Panc1 (cell line): ENCODE results near the gene PTPRK. TPM values are rescaled to one million over a fixed set of nuclear protein-coding genes. Genes with fewer than 3 reads are reported as not detected.

Experiments used
- ATAC-seq: fragments of 200-7000 bp; cut with Tn5 transposase; 2 replicates; pipeline ENCODE4 v1.9.1; 2020; ENCODE audit warnings: mild to moderate bottlenecking, moderate library complexity
- BruUV-seq: library from RNA; stranded (reverse); fragments of 400-500 nt; replicated peaks from 2 replicates; lab custom pipeline; 2021; lab: Mats Ljungman, UMichigan
- CTCF ChIA-PET: fragments of 300-600 bp; sonication (Branson Sonifier 250); formaldehyde crosslinking; loops from one replicate; lab custom pipeline; 2022; ENCODE audit warnings: antibody characterized with exemption; lab: Charles Lee
- POLR2A ChIA-PET: fragments of 300-600 bp; sonication (Branson Sonifier 250); formaldehyde crosslinking; loops from one replicate; lab custom pipeline; 2022; ENCODE audit warnings: antibody characterized with exemption; lab: Charles Lee
- DNase-seq: peaks from one replicate; pipeline ENCODE4 v3.0.0-alpha.2; 2010; ENCODE audit warnings: low read depth, low spot score
- H3K27ac ChIP-seq: 2 replicates; pipeline ENCODE4 v1.5.1; 2011; ENCODE audit warnings: mild to moderate bottlenecking, low read length, inconsistent platforms
- H3K27me3 ChIP-seq: fragments of 200-500 bp; sonication (Bioruptor generic); 2 replicates; pipeline ENCODE4 v1.6.0; 2014; ENCODE audit warnings: low read length, inconsistent platforms; ENCODE audit not compliant: control insufficient read depth, insufficient read depth
- H3K36me3 ChIP-seq: fragments of 200-500 bp; sonication (Bioruptor generic); 2 replicates; pipeline ENCODE4 v1.5.1; 2014; ENCODE audit warnings: inconsistent platforms, mild to moderate bottlenecking, low read length, moderate library complexity; ENCODE audit not compliant: control insufficient read depth, insufficient read depth
- H3K4me1 ChIP-seq: 2 replicates; pipeline ENCODE4 v1.5.1; 2011; ENCODE audit warnings: inconsistent platforms, mild to moderate bottlenecking, low read length, moderate library complexity; ENCODE audit not compliant: control insufficient read depth, insufficient read depth
- H3K4me3 ChIP-seq, 2 experiments: 2 replicates each; pipeline ENCODE4 v1.5.1; 2011 to 2012; ENCODE audit warnings: low read depth in 2 of 2, low read length in 2 of 2, mild to moderate bottlenecking in 2 of 2, inconsistent platforms in 1 of 2, moderate library complexity in 1 of 2
- H3K9me3 ChIP-seq: fragments of 200-500 bp; sonication (Bioruptor generic); 2 replicates; pipeline ENCODE4 v1.5.1; 2014; ENCODE audit warnings: low read depth, mild to moderate bottlenecking, inconsistent platforms, low read length, moderate library complexity; ENCODE audit not compliant: control insufficient read depth, insufficient read depth
- CTCF ChIP-seq: fragments of 450-650 bp; IDR thresholded peaks from 2 replicates; pipeline ENCODE4 v1.5.1; 2017; ENCODE audit warnings: mild to moderate bottlenecking
- POLR2AphosphoS5 ChIP-seq: IDR thresholded peaks from 2 replicates; pipeline ENCODE4 v1.6.1; 2012; ENCODE audit warnings: mild to moderate bottlenecking, low read depth, low read length, moderate library complexity
- SIN3A ChIP-seq: IDR thresholded peaks from 2 replicates; pipeline ENCODE4 v1.6.1; 2012; ENCODE audit warnings: low read depth, mild to moderate bottlenecking, low read length, moderate library complexity, borderline replicate concordance; ENCODE audit not compliant: insufficient read depth
- TCF7L2 ChIP-seq: IDR thresholded peaks from 2 replicates; pipeline ENCODE4 v1.6.1; 2011; ENCODE audit warnings: mild to moderate bottlenecking, low read depth, low read length, inconsistent platforms
- in situ Hi-C: cut with HindIII; loops from 2 replicates; pipeline ENCODE4 v1.10.0; 2016; ENCODE audit warnings: low sequenced_read_pairs, low pct_unique_long_range_greater_than_20kb
- intact Hi-C: fragments of 100-400 bp; cut with micrococcal nuclease; formaldehyde crosslinking; loops from one replicate; pipeline ENCODE4 v1.10.0; 2022; ENCODE audit not compliant: unreplicated experiment
- total RNA-seq: library from RNA; stranded (reverse); gene quantifications from one replicate; pipeline ENCODE4 v1.2.1, GENCODE V29; 2021; ENCODE audit not compliant: unreplicated experiment
- TF ChIP-seq, protein P1 (sequence below), 2 experiments: IDR thresholded peaks; 2 replicates each; pipeline ENCODE4 v1.6.1; 2011 to 2012; ENCODE audit warnings: low read depth in 2 of 2, control low read depth in 1 of 2, low read length in 1 of 2, mild to moderate bottlenecking in 1 of 2, moderate library complexity in 1 of 2; ENCODE audit not compliant: insufficient read depth in 1 of 2

PTPRK gene
- total RNA-seq, 1 experiment from 2014 or later: 61.8 TPM

GRCh38 chr6:128554302-128554701, 33.9 kb upstream of the PTPRK start:
- ATAC-seq (no peak), DNase-seq (no peak)
- in situ Hi-C loops (no loop called here), intact Hi-C loops (no loop called here)
- ChIA-PET CTCF (no interaction called here), POLR2A (no interaction called here)
- no peaks in the 10 kb centered on the region for H3K36me3 ChIP-seq
- H3K4me1 ChIP-seq: no peaks in the 10 kb centered on the region
- no peak overlapping the region for H3K4me3 ChIP-seq
- BruUV-seq: no TSS peak
- H3K27me3 ChIP-seq: no peaks in the 10 kb centered on the region; the same call in 1 of the 2 replicates
- H3K9me3 ChIP-seq: no peaks in the 10 kb centered on the region
- no peak overlapping the region for H3K27ac ChIP-seq
- TF ChIP-seq SIN3A (no peak), CTCF (peak; percentile 21; the same call in 1 of the 2 replicates)

- Histone ChIP-seq H3K36me3 (no peaks in the 10 kb centered on the region), H3K4me1 (no peaks in the 10 kb centered on the region), H3K4me3 (no peak overlapping the region), H3K9me3 (no peaks in the 10 kb centered on the region), H3K27me3 (no peaks in the 10 kb centered on the region), H3K27ac (no peak overlapping the region)
- ATAC-seq (no peak), DNase-seq (no peak)
- intact Hi-C loops (no loop called here), in situ Hi-C loops (no loop called here)
- POLR2A ChIA-PET: no interaction called here
- no TSS peak for BruUV-seq
- CTCF ChIA-PET: no interaction called here
- TF ChIP-seq, protein P1, sequence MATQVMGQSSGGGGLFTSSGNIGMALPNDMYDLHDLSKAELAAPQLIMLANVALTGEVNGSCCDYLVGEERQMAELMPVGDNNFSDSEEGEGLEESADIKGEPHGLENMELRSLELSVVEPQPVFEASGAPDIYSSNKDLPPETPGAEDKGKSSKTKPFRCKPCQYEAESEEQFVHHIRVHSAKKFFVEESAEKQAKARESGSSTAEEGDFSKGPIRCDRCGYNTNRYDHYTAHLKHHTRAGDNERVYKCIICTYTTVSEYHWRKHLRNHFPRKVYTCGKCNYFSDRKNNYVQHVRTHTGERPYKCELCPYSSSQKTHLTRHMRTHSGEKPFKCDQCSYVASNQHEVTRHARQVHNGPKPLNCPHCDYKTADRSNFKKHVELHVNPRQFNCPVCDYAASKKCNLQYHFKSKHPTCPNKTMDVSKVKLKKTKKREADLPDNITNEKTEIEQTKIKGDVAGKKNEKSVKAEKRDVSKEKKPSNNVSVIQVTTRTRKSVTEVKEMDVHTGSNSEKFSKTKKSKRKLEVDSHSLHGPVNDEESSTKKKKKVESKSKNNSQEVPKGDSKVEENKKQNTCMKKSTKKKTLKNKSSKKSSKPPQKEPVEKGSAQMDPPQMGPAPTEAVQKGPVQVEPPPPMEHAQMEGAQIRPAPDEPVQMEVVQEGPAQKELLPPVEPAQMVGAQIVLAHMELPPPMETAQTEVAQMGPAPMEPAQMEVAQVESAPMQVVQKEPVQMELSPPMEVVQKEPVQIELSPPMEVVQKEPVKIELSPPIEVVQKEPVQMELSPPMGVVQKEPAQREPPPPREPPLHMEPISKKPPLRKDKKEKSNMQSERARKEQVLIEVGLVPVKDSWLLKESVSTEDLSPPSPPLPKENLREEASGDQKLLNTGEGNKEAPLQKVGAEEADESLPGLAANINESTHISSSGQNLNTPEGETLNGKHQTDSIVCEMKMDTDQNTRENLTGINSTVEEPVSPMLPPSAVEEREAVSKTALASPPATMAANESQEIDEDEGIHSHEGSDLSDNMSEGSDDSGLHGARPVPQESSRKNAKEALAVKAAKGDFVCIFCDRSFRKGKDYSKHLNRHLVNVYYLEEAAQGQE (IDR thresholded peaks at IDR 0.05; ENCODE audit: insufficient read depth in 1 of 2, low read depth in 2 of 2, low read length in 1 of 2): no peak
- TF ChIP-seq SIN3A (no peak), TCF7L2 (no peak), CTCF (no peak), POLR2AphosphoS5 (no peak)
Observed at GRCh38 chr6:128541261-128541660, 20.9 kb upstream of the PTPRK start.
